CD4-positive, alpha-beta T cell treated with Interleukin-17A for 4 hours (primary cell): ENCODE data around the gene ARMC10.
"Not testable (repeated sequence)": the region's sequence is repeated elsewhere in the genome, so short reads cannot be mapped to it uniquely, and the experiment has no call there.

Source experiments
- DNase-seq: peaks from one replicate; pipeline ENCODE4 v3.0.0-alpha.2; 2020; ENCODE audit warnings: mixed read lengths

ARMC10 gene

GRCh38 chr7:103079836-103080235 is 4.9 kb downstream of the ARMC10 start:
- no peak for DNase-seq

- DNase-seq: no peak
These were observed 6.0 kb downstream of the ARMC10 start for GRCh38 chr7:103080923-103081322.

- no peak for DNase-seq
These were observed 7.6 kb downstream of the ARMC10 start for GRCh38 chr7:103082497-103082896.

DNA sequence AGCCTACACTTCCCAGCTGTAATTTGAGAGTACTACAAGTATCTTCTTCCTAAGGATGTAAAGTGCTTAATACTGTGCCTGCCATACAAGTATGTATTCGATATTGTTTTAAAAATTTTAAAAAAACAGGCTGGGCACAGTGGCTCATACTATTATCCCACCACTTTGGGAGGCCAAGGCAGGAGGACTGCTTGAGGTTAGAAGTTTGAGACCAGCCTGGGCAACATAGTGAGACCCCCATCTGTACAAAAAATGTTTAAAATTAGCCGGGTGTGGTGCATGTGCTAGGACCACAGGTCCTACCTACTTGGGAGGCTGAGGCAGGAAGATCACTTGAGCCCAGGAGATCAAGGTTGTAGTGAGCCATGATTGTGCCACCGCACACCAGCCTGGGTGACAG is 8.3 kb downstream of the ARMC10 start:
- no peak for DNase-seq

DNA sequence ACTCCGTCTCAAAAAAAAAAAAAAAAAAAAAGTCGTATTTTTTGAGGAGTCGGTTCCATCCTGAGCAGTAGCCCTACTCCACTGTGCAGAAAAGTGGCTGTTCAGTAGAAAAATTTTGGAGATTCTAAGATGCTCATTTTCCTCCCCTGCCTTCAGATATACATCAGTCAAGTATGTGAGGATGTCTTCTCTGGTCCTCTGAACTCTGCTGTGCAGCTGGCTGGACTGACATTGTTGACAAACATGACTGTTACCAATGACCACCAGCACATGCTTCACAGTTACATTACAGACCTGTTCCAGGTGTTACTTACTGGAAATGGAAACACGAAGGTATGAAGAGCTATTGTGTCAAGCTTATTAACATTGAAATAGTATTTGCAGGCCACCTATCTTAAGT is 17.4 kb downstream of the ARMC10 start:
- DNase-seq: not testable (repeated sequence)

GRCh38 chr7:103093429-103093828 is 18.5 kb downstream of the ARMC10 start:
- DNase-seq: no peak

DNA sequence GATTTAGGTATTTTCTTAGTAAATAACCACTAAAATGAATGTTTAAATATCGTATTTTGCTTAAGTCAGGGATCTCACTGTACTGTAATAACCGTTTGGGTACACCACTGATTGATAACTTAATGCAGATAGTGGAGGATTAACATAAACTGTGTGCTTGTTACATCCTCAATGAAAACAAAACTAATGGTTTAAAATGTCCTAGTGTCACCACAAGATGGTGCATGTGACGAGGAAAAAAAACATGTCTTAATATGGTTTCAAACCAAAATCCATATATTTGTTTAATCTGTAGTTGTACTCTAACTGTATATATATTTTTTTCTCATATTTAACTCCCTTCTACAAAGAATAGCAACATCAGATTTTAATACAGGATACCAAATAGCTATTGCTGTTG is 19.2 kb downstream of the ARMC10 start:
- no peak for DNase-seq

DNA sequence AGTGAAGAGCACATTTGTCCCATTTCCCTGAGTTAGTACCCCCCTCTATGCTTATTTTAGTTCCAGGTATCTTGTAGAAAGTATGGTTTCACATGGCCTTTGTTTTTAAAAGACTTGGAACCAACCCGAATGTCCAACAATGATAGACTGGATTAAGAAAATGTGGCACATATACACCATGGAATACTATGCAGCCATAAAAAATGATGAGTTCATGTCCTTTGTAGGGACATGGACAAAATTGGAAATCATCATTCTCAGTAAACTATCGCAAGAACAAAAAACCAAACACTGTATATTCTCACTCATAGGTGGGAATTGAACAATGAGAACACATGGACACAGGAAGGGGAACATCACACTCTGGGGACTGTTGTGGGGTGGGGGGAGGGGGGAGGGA is 20.6 kb downstream of the ARMC10 start:
- DNase-seq: not testable (repeated sequence)

DNA sequence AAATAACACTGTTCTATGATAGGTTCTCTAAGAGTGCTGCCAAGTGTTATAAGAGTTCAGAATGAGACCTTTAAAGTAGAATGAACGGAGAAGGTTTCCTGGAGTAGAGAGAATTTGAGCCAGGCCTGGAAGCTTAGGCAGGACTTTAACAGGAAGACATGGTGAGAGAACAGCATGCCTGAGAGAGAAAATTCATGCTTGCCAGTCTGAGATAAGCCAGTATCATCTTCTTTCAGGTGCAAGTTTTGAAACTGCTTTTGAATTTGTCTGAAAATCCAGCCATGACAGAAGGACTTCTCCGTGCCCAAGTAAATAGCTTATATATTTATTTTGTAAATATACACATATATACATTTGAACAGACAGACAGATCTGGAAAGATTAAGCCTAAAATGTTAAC is 22.1 kb downstream of the ARMC10 start:
- no peak for DNase-seq

DNA sequence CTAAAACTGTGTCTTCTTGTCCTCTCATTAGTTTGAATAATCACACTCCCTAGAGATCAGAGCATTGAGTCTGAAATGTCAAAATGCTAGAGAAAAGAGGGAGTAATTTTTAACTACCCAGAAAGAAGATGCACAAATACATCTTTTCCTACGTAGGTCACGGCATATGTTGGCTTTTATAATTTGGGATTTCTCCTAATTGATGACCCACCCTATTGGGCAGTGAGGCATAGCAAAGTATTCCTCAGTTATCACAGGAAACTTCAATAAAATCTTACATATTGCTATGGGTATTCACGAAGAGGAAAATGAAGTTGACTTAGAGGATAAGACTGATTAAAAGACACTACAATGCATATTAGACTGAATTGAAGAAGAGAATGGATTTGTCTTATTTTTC is 25.4 kb downstream of the ARMC10 start:
- DNase-seq: no peak

DNA sequence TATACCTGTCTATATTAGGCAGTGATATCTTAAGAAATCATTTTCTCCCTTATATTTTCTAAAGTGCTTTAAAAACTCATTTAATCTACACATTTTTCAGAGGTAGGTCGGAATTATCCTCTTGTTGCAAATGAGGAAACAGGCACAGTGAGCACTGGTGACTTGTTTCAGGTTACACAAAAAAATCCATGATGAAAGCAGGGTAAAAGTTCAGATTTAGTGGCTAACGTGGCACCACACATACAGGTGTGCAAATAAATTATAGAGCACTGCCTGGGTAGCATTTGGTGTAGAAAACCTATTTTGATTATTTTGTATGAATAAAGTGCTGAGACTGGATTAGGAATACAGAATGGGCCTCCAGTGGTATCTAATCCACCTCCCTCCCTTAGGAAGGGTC is 26.6 kb downstream of the ARMC10 start:
- no peak for DNase-seq

GRCh38 chr7:103106005-103106702 is 31.2 kb downstream of the ARMC10 start:
- DNase-seq: no peak

DNA sequence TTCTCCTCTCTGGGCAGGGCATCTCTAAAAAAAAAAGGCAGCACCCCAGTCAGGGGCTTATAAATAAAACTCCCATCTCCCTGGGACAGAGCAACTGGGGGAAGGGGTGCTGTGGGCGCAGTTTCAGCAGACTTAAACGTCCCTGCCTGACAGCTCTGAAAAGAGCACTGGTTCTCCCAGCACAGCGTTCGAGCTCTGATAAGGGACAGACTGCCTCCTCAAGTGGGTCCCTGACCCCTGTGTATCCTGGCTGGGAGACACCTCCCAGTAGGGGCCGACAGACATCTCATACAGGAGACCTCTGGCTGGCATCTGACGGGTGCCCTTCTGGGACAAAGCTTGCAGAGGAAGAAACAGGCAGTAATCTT is 31.7 kb downstream of the ARMC10 start:
- not testable (repeated sequence) for DNase-seq

GRCh38 chr7:103113164-103113563 is 38.2 kb downstream of the ARMC10 start:
- DNase-seq: no peak

DNA sequence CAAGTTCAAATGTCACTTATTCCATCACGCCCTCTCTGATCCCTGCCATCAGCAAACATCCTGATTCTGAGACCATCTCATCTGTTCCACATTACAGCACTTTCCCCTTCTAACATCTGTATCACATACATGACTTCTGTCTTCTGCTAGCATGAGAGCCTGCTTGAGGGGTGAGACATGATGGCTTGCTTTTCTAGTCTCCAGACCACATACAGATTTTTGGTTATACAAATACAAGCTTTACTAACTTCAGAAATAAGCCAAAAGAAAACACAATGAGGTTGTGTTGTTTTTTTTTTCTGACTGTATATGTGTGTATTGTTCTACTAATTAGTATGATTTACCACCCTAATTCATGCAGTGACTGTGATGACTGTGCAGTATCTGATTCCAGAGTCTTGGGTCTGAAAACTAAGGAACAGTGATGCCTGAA is 39.7 kb downstream of the ARMC10 start:
- DNase-seq: no peak

GRCh38 chr7:103115771-103116170 is 40.8 kb downstream of the ARMC10 start:
- DNase-seq: no peak

- DNase-seq: no peak
These were observed 41.6 kb downstream of the ARMC10 start for GRCh38 chr7:103116511-103116910.

DNA sequence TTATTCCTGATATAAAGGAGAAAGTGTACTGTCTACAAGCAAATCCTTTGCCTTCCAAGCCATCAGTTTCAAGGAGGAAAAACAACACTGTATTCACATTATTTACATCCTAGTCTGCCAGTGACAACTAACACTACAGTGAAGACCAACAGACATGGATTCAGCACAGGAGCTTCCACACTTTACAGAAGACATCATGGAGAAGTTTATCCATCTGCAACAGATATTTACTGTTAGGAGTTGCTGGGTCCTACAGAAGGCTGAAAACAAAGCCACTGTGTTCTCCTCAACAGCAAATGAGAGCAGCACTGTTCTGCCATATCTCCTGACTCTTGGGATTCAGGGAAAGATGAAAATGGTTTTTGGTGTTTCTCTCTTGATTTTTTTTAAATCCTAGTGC is 42.1 kb downstream of the ARMC10 start:
- DNase-seq: no peak

GRCh38 chr7:103117465-103117864 is 42.5 kb downstream of the ARMC10 start:
- no peak for DNase-seq

DNA sequence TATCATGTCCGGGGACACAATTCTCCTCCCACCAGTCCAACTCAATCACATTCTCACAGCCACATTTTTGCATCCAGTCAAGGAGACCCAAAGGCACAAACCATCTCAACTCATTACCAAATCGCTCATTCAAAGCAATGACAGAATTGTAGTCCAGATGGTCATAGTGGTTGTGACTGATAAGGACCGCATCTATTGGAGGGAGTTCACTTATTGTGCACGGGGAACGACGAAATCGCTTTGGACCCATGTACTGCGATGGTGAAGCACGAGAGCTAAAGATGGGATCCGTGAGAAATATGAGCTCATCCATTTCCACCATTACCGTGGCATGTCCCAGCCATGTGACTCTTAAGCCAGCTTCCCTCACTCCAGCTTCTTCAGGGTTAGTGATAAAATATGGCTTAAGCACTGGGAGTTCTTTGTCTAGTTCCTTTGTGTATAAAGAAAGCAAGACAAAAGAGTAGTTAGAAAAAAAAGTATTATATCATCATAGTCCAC is 44.9 kb downstream of the ARMC10 start:
- no peak for DNase-seq

- DNase-seq: no peak
These were observed 45.4 kb downstream of the ARMC10 start for GRCh38 chr7:103120362-103120761.

- no peak for DNase-seq
These were observed 46.7 kb downstream of the ARMC10 start for GRCh38 chr7:103121641-103122040.

- no peak for DNase-seq
These were observed 48.6 kb downstream of the ARMC10 start for GRCh38 chr7:103123529-103123928.

DNA sequence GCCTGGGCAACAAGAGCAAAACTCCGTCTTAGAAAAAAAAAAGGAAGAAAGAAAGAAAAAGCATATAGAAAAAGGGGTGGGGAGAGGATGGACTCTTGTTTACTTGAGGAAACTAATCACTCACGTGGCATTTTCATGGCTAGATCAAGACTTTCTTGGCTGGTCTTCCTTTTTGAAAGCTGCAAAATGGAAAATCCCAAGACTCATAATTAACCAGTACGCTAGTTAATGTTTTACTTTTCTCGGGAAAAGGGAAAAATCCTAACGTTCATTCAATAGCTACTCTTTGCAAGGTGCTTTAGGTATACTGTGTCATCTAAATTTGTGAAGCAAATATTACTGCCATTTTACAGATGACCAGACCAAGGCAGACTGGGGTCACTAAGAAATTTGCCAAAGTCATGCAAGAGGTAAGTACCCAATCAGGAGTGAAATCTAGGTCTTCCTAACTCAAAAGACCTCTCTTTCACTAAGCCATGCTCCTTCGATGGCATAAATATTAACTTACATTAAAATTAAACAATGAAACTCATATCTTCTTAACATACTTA is 49.6 kb downstream of the ARMC10 start:
- no peak for DNase-seq

- no peak for DNase-seq
These were observed 52.1 kb downstream of the ARMC10 start for GRCh38 chr7:103127006-103127405.
